NCI-H1092 (cell line): ENCODE measurements around the gene CCR9.

Experiments
- DNase-seq: peaks from one replicate; lab custom pipeline; 2025; lab: John Stamatoyannopoulos, UW

Gene CCR9

GRCh38 chr3:45873036-45873435 is 13.3 kb upstream of the CCR9 start:
- DNase-seq = no peak

DNA sequence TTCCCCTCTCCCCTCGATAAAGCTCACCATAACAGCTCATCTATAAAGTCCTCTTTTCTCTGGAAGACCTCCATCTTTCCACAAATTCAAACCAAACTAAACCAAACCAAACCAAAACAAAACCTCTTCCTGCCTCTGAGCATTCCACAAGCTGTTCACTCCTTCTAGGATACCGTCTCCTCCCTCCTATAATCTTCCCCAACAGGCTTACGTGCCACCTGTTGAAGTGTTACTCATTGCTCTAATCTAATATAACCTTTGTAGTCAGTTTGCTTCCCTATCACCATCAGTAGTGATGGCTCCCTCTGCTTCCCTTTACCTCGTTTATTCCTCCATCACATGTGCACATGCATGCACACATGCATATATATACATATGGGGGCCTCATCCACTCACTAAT is 12.7 kb upstream of the CCR9 start:
- no peak for DNase-seq

- no peak for DNase-seq
Measured at GRCh38 chr3:45874677-45875346, 11.5 kb upstream of the CCR9 start.

GRCh38 chr3:45878124-45878523 is 8.2 kb upstream of the CCR9 start:
- DNase-seq = no peak

- no peak for DNase-seq
Measured at GRCh38 chr3:45880725-45881077, 5.6 kb upstream of the CCR9 start.

DNA sequence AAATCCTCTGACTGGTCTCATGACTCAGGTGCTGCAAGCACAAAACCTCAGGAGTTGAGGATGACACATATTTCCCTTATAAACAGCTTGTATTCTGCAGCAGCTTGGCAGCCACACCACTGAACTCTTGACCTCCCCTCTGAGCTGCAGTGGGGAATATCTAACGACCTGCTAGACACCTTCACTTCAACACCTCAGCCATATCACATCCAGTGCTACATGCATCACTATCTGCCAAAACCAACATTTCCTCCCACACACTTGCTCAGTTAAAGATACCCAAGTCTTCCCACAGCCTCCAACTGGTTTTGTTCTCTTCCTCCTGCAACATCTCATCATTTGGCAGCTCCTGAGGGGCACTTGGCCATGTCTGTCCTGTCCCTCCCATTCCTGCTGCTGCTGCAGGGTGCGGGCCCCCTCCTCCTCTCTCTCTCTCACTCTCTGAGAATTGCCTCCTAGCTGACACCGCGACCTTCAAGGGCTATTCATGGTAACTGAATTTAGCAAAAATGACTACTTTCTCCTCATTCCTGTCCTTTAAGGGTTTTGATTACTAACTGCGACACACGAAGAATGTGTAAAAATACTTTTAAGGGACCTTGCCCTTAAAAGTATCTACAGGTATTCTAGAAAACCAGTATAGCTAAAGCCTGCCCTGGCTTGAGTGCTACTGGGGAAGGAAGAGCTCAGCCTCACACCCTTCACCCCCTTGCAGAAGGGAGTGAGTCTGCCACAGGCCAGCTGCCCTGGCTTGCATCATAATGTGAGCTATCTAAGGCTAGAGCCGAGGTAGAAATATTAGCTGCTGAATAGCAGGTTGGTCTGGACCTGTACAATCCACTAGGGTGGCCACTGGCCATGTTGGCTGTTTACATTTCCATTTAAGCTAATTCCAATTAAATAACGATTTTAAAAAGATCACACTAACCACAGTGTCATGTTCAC is 5.0 kb upstream of the CCR9 start:
- no peak for DNase-seq

- no peak for DNase-seq
Measured at GRCh38 chr3:45884368-45885201, 1.8 kb upstream of the CCR9 start.

DNA sequence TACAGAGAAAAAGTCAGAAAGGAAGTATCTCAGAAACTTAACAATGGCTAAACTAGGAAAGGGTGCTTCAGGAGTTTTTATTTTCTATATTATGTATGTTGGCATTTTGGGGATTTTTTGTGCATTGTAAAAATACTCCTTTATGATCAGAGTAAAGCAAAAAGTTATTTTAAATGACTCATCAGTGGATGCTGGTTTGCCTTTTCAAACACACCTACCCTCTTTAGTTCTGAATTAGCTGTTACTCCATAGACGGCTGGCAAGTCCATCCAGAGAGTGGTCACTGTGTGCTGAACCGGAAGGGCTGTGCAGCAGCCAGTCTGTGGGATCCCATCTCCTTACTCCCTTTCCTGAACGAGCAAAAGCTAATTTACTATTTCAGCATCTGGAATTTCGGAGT is 942 bp downstream of the CCR9 start:
- DNase-seq = no peak

GRCh38 chr3:45887759-45888511 is 1.6 kb downstream of the CCR9 start:
- no peak for DNase-seq

DNA sequence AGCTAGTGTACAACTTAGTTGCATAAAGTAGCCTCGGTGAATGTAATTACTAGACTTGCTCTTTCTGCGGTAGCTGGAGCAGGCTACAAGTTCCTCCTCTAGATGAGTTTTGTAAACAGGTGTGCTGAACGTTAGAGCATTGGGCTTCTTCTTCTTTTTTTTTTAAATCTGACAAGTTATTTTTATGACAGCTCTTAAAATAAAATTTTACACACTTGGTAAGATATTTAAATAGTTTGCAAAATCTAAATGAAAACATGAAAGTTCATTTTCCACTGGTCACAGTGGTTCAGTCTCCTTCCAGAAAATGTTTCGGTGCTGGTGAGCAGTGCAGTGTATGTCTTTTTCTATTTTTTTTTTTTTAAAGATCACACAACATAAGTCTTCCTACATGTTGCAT is 3.0 kb downstream of the CCR9 start:
- DNase-seq = no peak

- no peak for DNase-seq
Measured at GRCh38 chr3:45890405-45890804, 4.1 kb downstream of the CCR9 start.

DNA sequence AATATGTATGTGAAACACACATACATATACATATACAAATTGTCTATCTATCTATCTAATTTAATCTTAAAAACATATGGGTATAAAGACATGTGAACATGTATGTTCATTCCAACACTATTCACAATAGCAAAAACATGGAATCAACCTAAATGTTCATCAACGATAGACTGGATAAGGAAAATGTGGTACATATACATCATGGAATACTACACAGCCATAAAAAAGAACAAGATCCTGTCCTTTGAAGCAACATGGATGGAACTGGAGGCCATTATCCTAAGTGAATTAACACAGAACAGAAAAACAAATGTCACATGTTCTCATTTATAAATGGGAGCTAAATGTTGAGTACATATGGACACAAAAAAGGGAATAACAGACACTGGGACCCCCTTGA is 5.8 kb downstream of the CCR9 start:
- DNase-seq = no peak

DNA sequence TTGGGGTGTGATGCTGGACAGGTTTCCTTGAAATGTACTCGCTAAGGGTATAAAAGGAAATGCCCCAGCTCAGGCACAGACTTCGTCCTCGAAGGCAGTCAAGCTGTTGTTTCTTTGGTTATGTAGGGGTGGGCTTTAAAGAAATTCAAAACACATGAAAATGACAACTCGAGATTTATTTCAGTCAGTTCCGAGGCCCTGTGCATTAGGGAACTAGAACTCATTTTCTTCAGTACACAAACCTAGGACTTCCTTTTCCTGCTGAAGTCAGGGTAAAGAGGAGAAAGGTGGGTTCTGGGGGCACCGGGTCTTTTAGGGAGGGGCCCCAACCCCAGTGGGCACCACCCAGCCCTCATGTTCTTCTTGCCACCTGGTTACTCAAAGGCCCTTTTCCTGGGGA is 7.7 kb downstream of the CCR9 start:
- DNase-seq = no peak

GRCh38 chr3:45895686-45896468 is 9.5 kb downstream of the CCR9 start:
- DNase-seq = no peak

GRCh38 chr3:45896956-45897355 is 10.6 kb downstream of the CCR9 start:
- no peak for DNase-seq

- no peak for DNase-seq
Measured at GRCh38 chr3:45904931-45905330, 18.6 kb downstream of the CCR9 start.

- DNase-seq = no peak
Measured at GRCh38 chr3:45905755-45906154, 19.4 kb downstream of the CCR9 start.

- no peak for DNase-seq
Measured at GRCh38 chr3:45906681-45907407, 20.5 kb downstream of the CCR9 start.

- no peak for DNase-seq
Measured at GRCh38 chr3:45907769-45908705, 21.7 kb downstream of the CCR9 start.
